Heart right ventricle (tissue), 16 donors: Measurements from ENCODE around the gene LMBR1L. TPM values are rescaled to one million over a fixed set of nuclear protein-coding genes. Genes with fewer than 3 reads are reported as not detected.

ENCODE experiments used
- ATAC-seq, 8 donors: fragments of 200-7000 bp; cut with Tn5 transposase; one replicate each; pipeline ENCODE4 v1.9.1; 2020; ENCODE audit warnings: mild to moderate bottlenecking in 8 of 8, moderate library complexity in 8 of 8, moderate number of reproducible peaks in 1 of 8
- DNase-seq, 2 donors: peaks; one replicate each; pipeline ENCODE4 v3.0.0-alpha.2; 2020
- H3K27ac ChIP-seq, 10 donors: fragments of 200-600 bp; sonication (generic) in 2 of 10; one replicate each; pipeline versions ENCODE4 v1.5.0 to v1.8.0; 2020 to 2022; ENCODE audit warnings: mild to moderate bottlenecking in 3 of 10
- H3K27me3 ChIP-seq, 7 donors: fragments of 200-600 bp; one replicate each; pipeline ENCODE4 v1.8.0; 2021 to 2022; ENCODE audit warnings: mild to moderate bottlenecking in 2 of 7
- H3K36me3 ChIP-seq, 9 donors: fragments of 200-600 bp; sonication (generic) in 1 of 9; one replicate each; pipeline versions ENCODE4 v1.5.0 to v1.8.0; 2020 to 2022; ENCODE audit warnings: mild to moderate bottlenecking in 2 of 9
- H3K4me1 ChIP-seq, 9 donors: fragments of 200-600 bp; sonication (generic) in 1 of 9; one replicate each; pipeline versions ENCODE4 v1.5.0 to v1.8.0; 2020 to 2022; ENCODE audit warnings: mild to moderate bottlenecking in 4 of 9
- H3K4me3 ChIP-seq, 10 donors: fragments of 200-600 bp; sonication (generic) in 2 of 10; one replicate each; pipeline versions ENCODE4 v1.5.0 to v1.8.0; 2020 to 2022; ENCODE audit warnings: mild to moderate bottlenecking in 7 of 10, moderate library complexity in 2 of 10
- H3K9me3 ChIP-seq, 11 donors: fragments of 200-600 bp in 10 of 11; sonication (generic) in 2 of 11; one replicate each; pipeline versions ENCODE4 v1.5.0 to v1.8.0; 2013 to 2022; ENCODE audit warnings: mild to moderate bottlenecking in 2 of 11, control low read depth in 1 of 11, moderate library complexity in 1 of 11
- CTCF ChIP-seq, 9 donors: fragments of 200-600 bp; sonication (generic) in 2 of 9; IDR thresholded peaks; one replicate each; pipeline versions ENCODE4 v1.5.0 to v1.8.0; 2021 to 2022; ENCODE audit warnings: antibody characterized with exemption in 9 of 9, mild to moderate bottlenecking in 5 of 9, moderate library complexity in 1 of 9
- WGBS, 2 donors: extraction: QIAGEN DNeasy Blood & Tissue Kit; methylation state at CpG; one replicate each; pipeline ENCODE4 v1.1.7; 2013; ENCODE audit warnings: inconsistent platforms in 1 of 2; 5-methylcytosine and 5-hydroxymethylcytosine counted together
- intact Hi-C, 10 donors: fragments of 100-400 bp; cut with DNase I; formaldehyde crosslinking; loops; one replicate each; pipeline versions ENCODE4 v1.11.1 to v1.14.2; 2022
- polyA plus RNA-seq, 2 donors: library from polyadenylated mRNA; stranded (reverse); fragments of 200-250 nt; gene quantifications; one replicate each; pipeline ENCODE4 v1.2.3, GENCODE V29; 2013
- total RNA-seq, 10 donors: library from RNA; stranded (reverse); fragmentation: NEBNext Ultra II Directional in 3 of 10; extraction: Animal tissue kit (Norgen Biotek cat#: 25700) in 3 of 10; gene quantifications; one replicate each; pipeline versions ENCODE4 v1.2.1 to v1.2.4, GENCODE V29; 2021 to 2023
- donor health status: Arrhythmogenic right ventricular cardiomyopathy.
- donor health status: ischemic (EF 13 %, LVEDD 7.1; RV severe dilation, severe dysfunction).
- donor health status: healthy with polysubstance abuse.
- donor health status: DM: no; HTN: yes; CAD: no.
- donor health status: DM: no; HTN: no; CAD: no.
- donor health status: ischemic (EF 25% LVEDD 6.9; RV normal size, moderate dysfunction).
- donor health status: ischemic (EF 25% LVEDD 5.7; RV mildly dilated, moderate dysfunction).
- donor health status: healthy.
- donor health status: DM: yes; HTN: yes; CAD: no.
- donor health status: Ischemic cardiomyopathy.
- donor health status: ischemic (EF 35%, LVEDD 5.7; RV mildly dilated, moderate dysfunction).
- donor health status: nonischemic (EF 11% LVEDD 7.7; RV severe dilation, severe dysfunction).
- donor health status: DM: yes; HTN: yes; CAD: no.
- donor health status: PGD.
- donor health status: ischemic (EF 29% LVEDD 5.4; RV normal size, mild dysfunction).
- donor health status: nonischemic (EF 23%, LVEDD 6.1; RV moderate dilation, normal function).

The LMBR1L gene
- total and polyA plus RNA-seq, 12 donors: 21.5 to 51.8 (median 30.8) TPM

DNA sequence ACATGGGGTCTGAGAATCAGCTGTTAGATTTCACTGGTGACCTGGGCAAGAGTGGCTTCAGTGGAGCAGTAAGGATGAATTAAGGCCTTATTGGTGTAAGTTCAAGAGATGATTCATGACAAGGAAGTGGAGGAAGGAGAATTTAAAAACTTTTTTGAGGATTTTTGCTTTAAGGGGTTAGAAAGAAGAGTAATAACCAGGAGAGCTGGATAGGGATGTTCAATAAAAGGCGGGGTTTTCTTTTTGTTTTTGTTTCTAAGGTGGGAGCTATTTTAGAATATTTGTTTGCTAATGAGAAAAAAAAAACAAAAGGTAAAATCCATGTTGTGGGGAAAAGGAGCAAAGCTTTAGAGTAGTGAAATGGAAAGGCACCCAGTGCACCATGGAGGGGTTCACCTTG is 35.8 kb upstream of the LMBR1L start:
- Histone ChIP-seq H3K9me3 (no peaks in the 10 kb centered on the region), H3K27ac (no peak overlapping the region), H3K27me3 (no peaks in the 10 kb centered on the region), H3K4me1 (no peaks in the 10 kb centered on the region), H3K4me3 (no peak overlapping the region), H3K36me3 (no peaks in the 10 kb centered on the region)
- ATAC-seq (no peak), DNase-seq (no peak)
- TF ChIP-seq CTCF (IDR thresholded peaks at IDR 0.05): no peak
- 100% methylated on average over 1 of the region's 1 CpG for WGBS, 2 donors
- intact Hi-C loops: no loop called here

DNA sequence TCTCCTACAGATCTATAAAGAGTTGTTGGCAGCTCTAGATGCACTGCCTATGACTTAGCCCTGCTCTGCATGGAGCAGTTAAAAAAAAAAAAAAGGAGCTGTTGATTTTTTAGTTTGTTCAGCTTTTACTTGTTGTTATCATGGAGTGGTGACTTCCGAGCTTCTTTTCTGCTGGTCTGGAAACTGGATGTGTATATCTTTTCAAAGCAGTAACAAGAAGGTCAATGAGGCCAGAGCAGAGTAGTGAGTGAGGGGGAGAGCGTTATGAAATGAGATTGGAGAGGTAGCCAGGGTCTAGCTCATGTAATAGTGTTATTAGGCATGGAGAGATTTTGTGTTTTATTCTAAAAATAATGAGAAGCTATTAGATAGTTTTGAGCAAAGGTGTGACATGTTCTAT is 33.7 kb upstream of the LMBR1L start:
- no peak for TF ChIP-seq CTCF (IDR thresholded peaks at IDR 0.05)
- ATAC-seq (no peak), DNase-seq (no peak)
- Histone ChIP-seq H3K9me3 (no peaks in the 10 kb centered on the region), H3K4me1 (no peaks in the 10 kb centered on the region), H3K4me3 (no peak overlapping the region), H3K36me3 (no peaks in the 10 kb centered on the region), H3K27ac (no peak overlapping the region), H3K27me3 (no peaks in the 10 kb centered on the region)
- intact Hi-C loops: no loop called here
- 74 to 78% methylated on average over 2 of the region's 2 CpGs for WGBS, 2 donors

GRCh38 chr12:49138999-49139398 is 28.4 kb upstream of the LMBR1L start:
- Histone ChIP-seq H3K4me1 (no peaks in the 10 kb centered on the region), H3K4me3 (no peak overlapping the region), H3K36me3 (no peaks in the 10 kb centered on the region), H3K27ac (no peak overlapping the region), H3K27me3 (no peaks in the 10 kb centered on the region), H3K9me3 (no peaks in the 10 kb centered on the region)
- intact Hi-C loops: loop anchor here in 3 of 10 donors (10.0 kb wide), 2 partner anchors 46 to 96 kb away; partner anchors contain the start of gene TUBA1A (in 1 of the 3)
- DNase-seq: no peak
- ATAC-seq: no peak
- no peak for TF ChIP-seq CTCF (IDR thresholded peaks at IDR 0.05)
- 90% methylated on average over 2 of the region's 2 CpGs for WGBS, 2 donors

- H3K27ac ChIP-seq: no peak overlapping the region
- H3K4me1 ChIP-seq: peaks cover 0 to 4% (median 2%) of the 10 kb centered on the region in 9 donors
- TF ChIP-seq CTCF (IDR thresholded peaks at IDR 0.05): no peak
- no peaks in the 10 kb centered on the region for H3K36me3 ChIP-seq
- WGBS, 2 donors: 53 to 64% methylated on average over 2 of the region's 2 CpGs
- H3K9me3 ChIP-seq: no peaks in the 10 kb centered on the region
- ATAC-seq: no peak
- H3K4me3 ChIP-seq: no peak overlapping the region
- intact Hi-C loops: loop anchor here in 3 of 10 donors (10.0 kb wide), 2 partner anchors 46 to 96 kb away; partner anchors contain the start of gene TUBA1A (in 1 of the 3)
- no peaks in the 10 kb centered on the region for H3K27me3 ChIP-seq
- no peak for DNase-seq
Measured at GRCh38 chr12:49138587-49138986, 27.9 kb upstream of the LMBR1L start.
